ENCODE results near the gene KCNH3.
"Not testable (repeated sequence)": the region's sequence is repeated elsewhere in the genome, so short reads cannot be mapped to it uniquely, and the experiment has no call there.

Gene KCNH3

GRCh38 chr12:49598527-49598926 is 59.7 kb downstream of the KCNH3 start:
- DNase-seq, result no peak

DNA sequence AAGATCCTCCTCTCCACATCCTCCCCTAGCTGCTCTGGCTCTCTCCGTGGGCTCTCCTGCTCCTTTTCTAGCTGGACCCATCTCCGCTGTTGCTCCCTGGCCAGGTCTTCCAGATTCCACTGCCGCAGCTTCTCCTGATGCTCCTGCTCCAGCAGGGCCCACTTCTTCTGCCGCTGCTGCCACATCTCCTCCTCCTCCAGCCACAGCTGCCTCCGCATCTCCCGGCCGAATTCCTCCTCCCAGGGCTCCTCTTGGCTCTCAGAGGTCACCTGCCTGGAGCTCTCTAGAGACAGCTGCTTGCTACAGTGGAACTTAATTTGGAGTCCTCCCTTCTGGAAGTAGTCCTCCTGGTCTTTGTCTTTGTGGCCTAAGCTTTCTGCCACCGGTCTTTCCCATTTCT is 61.1 kb downstream of the KCNH3 start:
- DNase-seq, result no peak

- DNase-seq, result no peak
These were observed 64.9 kb downstream of the KCNH3 start for GRCh38 chr12:49603721-49604120.

- no peak for DNase-seq
These were observed 66.0 kb downstream of the KCNH3 start for GRCh38 chr12:49604856-49605255.

DNA sequence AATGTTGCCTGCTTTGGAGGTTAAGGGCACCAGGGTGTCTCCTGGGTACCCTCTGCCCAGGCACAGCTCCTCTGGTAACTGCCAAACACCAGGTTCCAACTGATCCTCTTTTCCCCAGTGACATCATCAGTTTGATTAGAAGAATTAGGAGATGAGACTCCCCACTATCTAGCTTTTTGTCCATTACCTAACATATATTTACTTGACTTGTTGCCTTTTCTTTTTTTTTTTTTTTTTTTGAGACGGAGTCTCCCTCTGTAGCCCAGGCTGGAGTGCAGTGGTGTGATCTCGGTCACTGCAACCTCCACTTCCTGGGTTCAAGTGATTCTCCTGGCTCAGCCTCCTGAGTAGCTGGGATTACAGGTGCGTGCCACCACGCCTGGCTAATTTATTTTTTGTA is 66.7 kb downstream of the KCNH3 start, which contains the start of gene FAM186B:
Gene FAM186B (minus strand): TSS at position 101 of the 400 bp plus-strand sequence. CDS start 162 bp downstream, outside the sequence.
- DNase-seq, result not testable (repeated sequence)

Data from NCI-H2227 treated with DMSO at 0.1 percent for 48 hours (cell line).